ENCODE measurements around the gene GCK.

The GCK gene

DNA sequence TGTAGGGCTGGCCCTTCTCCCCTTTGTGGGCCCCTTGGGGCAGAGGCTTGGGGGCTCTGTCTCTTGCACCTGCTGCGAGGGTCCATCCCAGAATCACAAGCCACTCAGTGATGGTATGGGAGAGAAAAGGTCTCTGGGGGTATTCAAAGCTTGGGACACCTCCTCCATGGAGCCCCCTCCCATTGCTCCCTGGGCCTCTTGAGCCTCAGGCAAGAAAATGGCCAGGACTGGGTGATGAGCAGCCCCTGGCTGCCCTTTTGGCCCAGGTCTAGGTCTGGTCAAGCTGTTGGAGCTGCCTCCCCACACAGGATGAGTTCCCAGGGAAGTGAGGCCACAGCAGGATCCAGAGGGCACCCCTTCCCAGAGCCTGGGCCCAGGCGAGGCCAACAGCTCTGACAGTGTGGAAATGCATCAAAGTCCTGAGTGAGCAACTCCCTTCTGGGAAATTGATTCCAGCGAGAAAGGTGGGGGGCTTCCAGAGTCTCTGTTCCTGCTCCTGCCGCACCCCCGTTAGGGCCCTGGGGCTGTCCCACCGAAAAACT is 44.7 kb downstream of the GCK start:
- TF ChIP-seq ZFX (IDR thresholded peaks at IDR 0.05; ENCODE audit: borderline replicate concordance): no peak
- TF ChIP-seq, protein P1, sequence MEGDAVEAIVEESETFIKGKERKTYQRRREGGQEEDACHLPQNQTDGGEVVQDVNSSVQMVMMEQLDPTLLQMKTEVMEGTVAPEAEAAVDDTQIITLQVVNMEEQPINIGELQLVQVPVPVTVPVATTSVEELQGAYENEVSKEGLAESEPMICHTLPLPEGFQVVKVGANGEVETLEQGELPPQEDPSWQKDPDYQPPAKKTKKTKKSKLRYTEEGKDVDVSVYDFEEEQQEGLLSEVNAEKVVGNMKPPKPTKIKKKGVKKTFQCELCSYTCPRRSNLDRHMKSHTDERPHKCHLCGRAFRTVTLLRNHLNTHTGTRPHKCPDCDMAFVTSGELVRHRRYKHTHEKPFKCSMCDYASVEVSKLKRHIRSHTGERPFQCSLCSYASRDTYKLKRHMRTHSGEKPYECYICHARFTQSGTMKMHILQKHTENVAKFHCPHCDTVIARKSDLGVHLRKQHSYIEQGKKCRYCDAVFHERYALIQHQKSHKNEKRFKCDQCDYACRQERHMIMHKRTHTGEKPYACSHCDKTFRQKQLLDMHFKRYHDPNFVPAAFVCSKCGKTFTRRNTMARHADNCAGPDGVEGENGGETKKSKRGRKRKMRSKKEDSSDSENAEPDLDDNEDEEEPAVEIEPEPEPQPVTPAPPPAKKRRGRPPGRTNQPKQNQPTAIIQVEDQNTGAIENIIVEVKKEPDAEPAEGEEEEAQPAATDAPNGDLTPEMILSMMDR (IDR thresholded peaks at IDR 0.05): no peak
- no peak overlapping the region for H3K27ac ChIP-seq

DNA sequence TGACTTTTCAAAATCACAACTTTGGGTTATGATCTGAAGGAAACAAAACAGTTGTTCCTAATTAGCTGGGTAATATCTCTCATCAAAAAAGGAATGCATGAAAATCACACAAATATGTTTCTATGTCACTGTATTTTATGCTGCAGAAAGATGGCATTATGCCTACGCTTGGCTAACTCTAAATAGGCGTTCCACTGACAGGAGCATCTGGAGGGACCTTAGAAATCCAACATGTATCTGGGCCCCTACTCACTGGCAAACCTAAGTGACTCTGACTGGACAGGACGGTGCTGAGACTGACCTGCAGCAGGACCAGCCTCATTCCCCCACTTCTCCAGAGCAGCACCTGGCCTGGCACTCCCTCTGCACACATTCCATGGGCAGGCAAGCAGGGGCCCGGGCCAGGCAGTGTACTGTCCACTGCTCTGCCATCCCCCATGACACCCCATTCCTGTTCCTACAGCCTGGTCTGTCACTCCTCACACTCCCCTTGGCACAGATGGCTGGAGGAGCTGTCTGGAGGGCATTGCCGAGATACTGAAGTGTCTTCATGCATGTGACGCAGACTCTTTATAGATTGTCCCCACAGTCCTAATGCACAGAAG is 45.5 kb downstream of the GCK start:
- TF ChIP-seq, protein P1 (IDR thresholded peaks at IDR 0.05): no peak
- TF ChIP-seq ZFX (IDR thresholded peaks at IDR 0.05; ENCODE audit: borderline replicate concordance): no peak
- no peak overlapping the region for H3K27ac ChIP-seq

DNA sequence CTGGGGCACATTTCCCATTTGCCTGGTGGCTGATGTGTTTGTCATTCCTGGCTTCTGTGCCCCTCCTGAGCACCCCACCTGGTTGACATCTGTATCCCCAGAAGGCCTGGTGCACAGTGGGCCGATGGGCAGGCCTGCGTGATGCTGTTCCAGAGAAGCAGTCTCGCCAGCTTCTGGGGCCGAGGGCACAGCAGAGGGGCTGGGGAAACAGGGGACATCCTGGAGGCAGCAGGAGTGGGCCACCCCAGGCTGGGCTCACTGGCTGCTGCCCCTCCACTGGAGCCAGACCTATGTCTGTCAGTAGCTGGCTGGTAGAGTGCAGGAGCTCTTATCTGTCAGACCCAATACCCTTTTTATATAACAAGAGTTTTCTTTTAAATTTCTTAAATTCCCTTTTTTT is 47.2 kb downstream of the GCK start:
- H3K27ac ChIP-seq: no peak overlapping the region
- TF ChIP-seq, protein P1 (IDR thresholded peaks at IDR 0.05): no peak
- no peak for TF ChIP-seq ZFX (IDR thresholded peaks at IDR 0.05; ENCODE audit: borderline replicate concordance)

DNA sequence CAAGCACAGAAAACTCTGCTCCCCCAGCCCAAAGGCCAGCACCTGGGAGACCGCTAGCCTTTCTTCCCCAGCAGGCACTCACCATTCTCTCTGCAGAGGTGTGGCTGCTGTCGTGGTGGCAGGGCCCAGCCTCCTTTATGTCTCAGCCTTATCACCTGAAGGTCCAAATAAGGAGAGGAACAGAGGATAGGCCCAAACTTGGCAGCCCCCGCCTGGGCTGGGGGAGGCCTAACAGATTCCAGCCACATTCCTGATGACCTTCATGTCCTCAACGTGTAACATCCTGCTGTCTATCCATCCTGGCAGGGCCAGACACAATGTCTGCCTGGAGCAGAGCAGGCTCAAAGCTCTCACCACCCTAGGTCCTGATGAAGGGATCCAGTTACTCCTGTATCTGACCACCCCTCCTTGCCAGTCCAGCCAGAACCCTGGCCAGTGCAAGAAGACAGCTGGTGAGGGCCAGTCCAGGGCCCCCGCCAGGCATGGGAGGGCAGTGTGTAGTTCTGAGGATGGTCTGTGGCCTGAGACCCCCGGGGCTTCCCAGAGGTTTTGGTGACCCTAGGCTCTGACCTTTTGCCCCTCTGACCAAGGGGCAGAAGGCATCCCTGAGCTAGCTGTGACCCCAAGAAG is 47.9 kb downstream of the GCK start, which contains the start of gene MYL7:
TSS of gene MYL7 (minus strand) at position 112 of the 630 bp plus-strand sequence. CDS start at position 85, 27 bp downstream.
- no peak within 1 kb of the TSS for H3K27ac ChIP-seq
- no peak for TF ChIP-seq ZFX (IDR thresholded peaks at IDR 0.05; ENCODE audit: borderline replicate concordance)
- TF ChIP-seq, protein P1 (IDR thresholded peaks at IDR 0.05): no peak

DNA sequence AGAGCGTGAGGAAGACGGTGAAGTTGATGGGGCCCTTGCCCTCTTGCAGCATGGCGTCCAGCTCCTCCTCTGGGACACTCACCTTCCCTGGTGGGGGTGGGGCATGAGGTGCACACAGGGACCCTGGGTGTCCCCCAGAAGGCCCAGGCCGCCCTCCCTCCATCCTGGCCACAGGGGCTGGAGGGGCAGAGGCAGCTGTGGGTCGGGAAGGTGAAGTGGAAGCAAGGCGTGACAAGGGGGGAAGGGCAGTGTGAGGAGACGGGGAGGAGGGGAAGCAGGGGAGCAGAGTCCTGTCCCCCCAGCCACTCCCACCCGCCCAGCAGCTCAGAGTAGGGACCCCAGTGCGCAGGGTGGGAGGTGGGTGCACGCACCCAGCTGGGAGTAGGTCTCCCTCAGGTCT is 48.9 kb downstream of the GCK start:
- no peak overlapping the region for H3K27ac ChIP-seq

DNA sequence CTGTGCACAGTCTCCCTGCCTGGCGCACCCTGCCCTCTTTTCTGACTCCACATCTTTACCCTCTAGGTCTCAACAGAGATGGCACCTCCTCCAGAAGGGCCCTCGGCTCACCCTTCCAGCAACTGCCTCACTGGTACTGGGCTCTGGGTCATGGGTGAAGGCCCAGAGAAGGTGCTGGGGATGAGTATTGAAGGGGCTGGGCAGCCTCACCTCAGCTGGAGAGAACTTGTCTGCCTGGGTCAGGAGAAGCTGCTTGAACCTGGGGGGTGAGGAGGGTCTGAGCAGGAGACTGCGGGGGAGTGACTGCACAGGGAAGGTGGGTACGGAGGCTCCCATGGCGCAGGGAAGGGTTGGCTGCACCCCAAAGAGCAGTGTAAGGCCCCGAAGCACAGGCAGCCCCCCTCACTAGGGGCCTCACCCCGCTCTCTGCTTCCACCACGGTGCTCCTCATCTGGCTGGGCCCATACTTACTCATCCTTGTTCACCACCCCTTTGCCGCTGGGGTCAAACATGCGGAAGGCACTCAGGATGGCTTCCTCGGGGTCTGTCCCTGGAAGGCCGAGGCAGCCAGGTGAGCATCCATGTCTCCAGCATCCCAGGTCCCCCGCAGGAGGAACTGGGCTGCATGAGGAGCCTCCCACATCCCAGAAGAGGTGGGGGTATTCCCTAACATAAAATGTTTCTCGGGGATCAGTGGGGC is 49.8 kb downstream of the GCK start:
- H3K27ac ChIP-seq: no peak overlapping the region
- TF ChIP-seq, protein P1 (IDR thresholded peaks at IDR 0.05): no peak
- TF ChIP-seq ZFX (IDR thresholded peaks at IDR 0.05; ENCODE audit: borderline replicate concordance): no peak

More for the DNA sequence above, 48.9 kb downstream of the GCK start:
- no peak for TF ChIP-seq ZFX (IDR thresholded peaks at IDR 0.05; ENCODE audit: borderline replicate concordance)
- TF ChIP-seq, protein P1 (IDR thresholded peaks at IDR 0.05): no peak

All from 22Rv1 (cell line).